ELF-1 (cell line): ENCODE data around the gene PORCN.
"Not testable (repeated sequence)": the region's sequence is repeated elsewhere in the genome, so short reads cannot be mapped to it uniquely, and the experiment has no call there.

Experiments
- DNase-seq: peaks from one replicate; pipeline ENCODE4 v3.0.0-alpha.2; 2016; ENCODE audit warnings: low read depth, low spot score

The PORCN gene

GRCh38 chrX:48512371-48512935 is 3.7 kb downstream of the PORCN start:
- no peak for DNase-seq

GRCh38 chrX:48513670-48514069 is 4.9 kb downstream of the PORCN start:
- DNase-seq = peak; percentile 48

GRCh38 chrX:48514126-48514806 is 5.5 kb downstream of the PORCN start:
- DNase-seq = peak; percentile 29

GRCh38 chrX:48514868-48515460 is 6.2 kb downstream of the PORCN start:
- no peak for DNase-seq

- DNase-seq = peak; percentile 49
Measured at GRCh38 chrX:48515842-48516241, 7.0 kb downstream of the PORCN start.

GRCh38 chrX:48516285-48516684 is 7.5 kb downstream of the PORCN start:
- no peak for DNase-seq

GRCh38 chrX:48516987-48517386 is 8.2 kb downstream of the PORCN start:
- DNase-seq = no peak

GRCh38 chrX:48519481-48519880 is 10.7 kb downstream of the PORCN start:
- DNase-seq = not testable (repeated sequence)

GRCh38 chrX:48520455-48520854 is 11.7 kb downstream of the PORCN start:
- DNase-seq = no peak

- DNase-seq = no peak
Measured at GRCh38 chrX:48520976-48521352, 12.2 kb downstream of the PORCN start.

- DNase-seq = peak; percentile 98
Measured at GRCh38 chrX:48521353-48522243, 12.8 kb downstream of the PORCN start, which contains the start of gene EBP. Gene EBP (plus strand): TSS chrX:48521808. CDS start chrX:48523772, 1,964 bp downstream.

- peak; percentile 39 for DNase-seq
Measured at GRCh38 chrX:48522291-48522690, 13.5 kb downstream of the PORCN start.

GRCh38 chrX:48523682-48524081 is 14.9 kb downstream of the PORCN start:
- DNase-seq = no peak

GRCh38 chrX:48525853-48526252 is 17.1 kb downstream of the PORCN start:
- not testable (repeated sequence) for DNase-seq

- DNase-seq = no peak
Measured at GRCh38 chrX:48530736-48531135, 21.9 kb downstream of the PORCN start.

- no peak for DNase-seq
Measured at GRCh38 chrX:48531358-48531959, 22.7 kb downstream of the PORCN start.

- no peak for DNase-seq
Measured at GRCh38 chrX:48532161-48532560, 23.4 kb downstream of the PORCN start.

- no peak for DNase-seq
Measured at GRCh38 chrX:48533165-48533564, 24.4 kb downstream of the PORCN start.

- DNase-seq = no peak
Measured at GRCh38 chrX:48538641-48539344, 30.0 kb downstream of the PORCN start.

GRCh38 chrX:48539345-48540027 is 30.7 kb downstream of the PORCN start, which contains the start of gene TBC1D25:
Gene TBC1D25 (plus strand): TSS chrX:48539714. CDS start chrX:48539798, 84 bp downstream.
- DNase-seq = peak; percentile 100
